Activated T-helper 1 cell treated with Interleukin-2 at 50 U/mL for 16 hours (primary cell): ENCODE measurements around the gene LRP3.
A peak's percentile ranks its signal among the peaks of the same experiment; 100 is the strongest.
"Not testable (repeated sequence)": the region's sequence is repeated elsewhere in the genome, so short reads cannot be mapped to it uniquely, and the experiment has no call there.

ENCODE experiments used
- DNase-seq: peaks from one replicate; pipeline ENCODE4 v3.0.0-alpha.2; 2020; ENCODE audit warnings: low read depth

The LRP3 gene

DNA sequence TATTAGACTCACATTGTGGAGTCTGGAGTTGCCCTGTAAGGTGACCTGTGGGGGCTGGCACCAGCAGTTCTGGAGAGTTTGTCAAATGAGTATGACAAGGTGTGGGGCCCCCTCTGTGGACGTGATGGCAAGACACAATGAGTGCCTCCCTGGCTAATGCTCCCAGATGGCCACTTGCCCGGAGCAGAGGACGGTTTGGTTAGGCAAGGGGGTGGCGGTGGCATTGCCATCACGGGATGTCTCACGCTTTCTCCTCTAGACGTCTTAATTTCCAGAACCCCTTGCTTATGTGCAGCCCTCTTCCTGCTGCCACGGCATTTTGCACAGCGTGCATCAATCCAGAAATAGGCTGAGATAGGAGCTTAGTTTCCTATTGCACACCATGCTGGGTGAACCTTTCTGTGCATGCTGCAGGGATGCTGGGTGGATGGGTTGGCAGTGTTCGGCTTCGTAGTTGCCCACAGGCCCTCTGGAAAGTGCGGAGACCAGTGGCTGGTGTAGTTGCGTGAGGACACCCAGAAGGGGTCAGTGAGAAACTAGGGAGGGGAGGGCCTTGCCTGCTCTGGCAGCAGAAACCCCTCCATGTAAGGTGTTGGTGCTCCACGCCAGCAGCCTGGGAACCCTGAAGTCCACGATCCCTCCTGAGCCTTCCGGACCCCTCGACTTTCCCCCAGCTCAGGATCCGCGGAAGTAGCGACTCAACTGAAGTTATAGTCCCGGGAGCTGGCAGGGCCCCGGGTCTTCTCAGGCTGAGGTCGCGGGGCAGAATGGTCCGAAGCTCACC, 18.1 kb upstream of the LRP3 start:
- DNase-seq = peak; percentile 11

DNA sequence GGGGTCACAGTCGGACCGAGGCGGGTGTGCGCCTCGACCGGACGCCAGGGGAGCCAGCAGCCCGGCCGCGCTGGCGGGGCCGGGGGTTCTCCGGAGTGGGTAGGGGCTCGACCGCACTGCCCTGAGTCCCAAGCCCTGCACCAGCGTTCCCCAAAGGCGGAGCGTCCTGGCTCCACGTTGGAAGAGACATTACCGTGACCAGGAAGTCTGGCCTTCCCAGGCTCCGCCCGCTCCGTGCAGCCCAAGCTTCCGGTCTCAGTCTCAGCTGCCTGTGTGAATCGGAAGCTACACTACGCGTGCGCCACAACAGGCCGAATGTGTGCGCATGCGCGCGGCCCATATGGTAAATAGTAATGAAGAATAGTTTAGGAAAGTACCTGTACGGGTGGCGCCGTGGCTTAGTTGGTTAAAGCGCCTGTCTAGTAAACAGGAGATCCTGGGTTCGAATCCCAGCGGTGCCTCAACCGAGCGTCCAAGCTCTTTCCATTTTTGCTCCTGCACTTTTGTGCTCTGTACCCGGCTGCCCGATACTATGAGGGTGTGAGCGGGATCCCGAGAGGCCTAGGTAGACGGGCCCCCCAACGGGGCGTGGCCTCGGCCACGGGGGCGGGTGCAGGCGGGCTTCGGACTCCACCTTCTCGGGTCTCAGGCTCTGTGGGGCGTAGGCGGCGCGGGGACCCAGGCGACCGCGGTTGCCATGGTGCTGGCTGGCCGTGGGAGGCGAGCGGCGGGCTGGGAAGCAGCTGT, 17.3 kb upstream of the LRP3 start:
- DNase-seq = peak; percentile 93

DNA sequence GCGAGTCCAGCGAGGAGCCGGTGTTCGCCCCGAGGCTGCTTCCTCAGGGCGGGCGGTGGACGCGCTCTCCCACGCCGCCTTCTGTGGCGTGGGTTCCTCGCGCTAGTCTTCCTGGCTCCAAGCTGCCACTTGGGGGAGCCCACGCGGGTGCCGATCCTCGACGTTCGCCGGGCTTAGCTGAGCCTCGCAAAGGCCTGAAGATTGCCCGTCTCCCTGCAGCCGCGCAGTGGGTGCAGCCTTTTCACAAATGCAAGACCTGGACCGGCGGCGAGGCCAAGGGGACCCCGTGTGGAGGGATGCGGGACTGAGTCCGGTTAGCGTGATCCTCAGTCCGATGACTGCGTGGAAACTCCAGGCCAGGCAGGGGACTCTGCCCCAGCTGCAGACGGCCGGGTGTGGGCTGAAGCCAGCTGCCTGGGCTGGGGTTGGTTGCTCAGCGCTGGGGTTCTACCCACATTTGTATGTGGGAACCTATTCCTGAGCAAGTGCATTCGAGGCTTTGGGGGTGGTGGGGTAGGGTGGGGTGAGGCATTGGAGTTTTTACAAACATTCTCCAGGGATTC, 16.6 kb upstream of the LRP3 start:
- peak; percentile 72 for DNase-seq

- no peak for DNase-seq
Observed at GRCh38 chr19:33186431-33187182, 7.5 kb upstream of the LRP3 start.

DNA sequence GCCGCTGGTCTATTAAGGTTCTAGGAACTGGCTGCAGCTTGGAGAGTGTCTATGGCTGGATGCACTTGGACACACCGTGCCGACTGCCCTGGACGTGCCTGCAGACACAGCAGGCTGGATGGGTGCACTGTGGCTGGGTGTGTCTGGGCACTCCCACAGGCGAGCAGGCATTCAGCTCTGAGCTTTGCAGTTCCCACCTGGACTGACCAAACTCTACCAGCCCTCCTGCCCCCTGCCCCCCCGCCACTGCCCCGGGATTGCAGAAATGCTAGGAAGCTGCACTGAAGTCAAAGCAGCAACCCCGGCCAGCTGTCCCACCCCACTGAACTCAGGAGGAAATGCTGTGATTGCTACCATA, 7.0 kb upstream of the LRP3 start:
- DNase-seq = no peak

DNA sequence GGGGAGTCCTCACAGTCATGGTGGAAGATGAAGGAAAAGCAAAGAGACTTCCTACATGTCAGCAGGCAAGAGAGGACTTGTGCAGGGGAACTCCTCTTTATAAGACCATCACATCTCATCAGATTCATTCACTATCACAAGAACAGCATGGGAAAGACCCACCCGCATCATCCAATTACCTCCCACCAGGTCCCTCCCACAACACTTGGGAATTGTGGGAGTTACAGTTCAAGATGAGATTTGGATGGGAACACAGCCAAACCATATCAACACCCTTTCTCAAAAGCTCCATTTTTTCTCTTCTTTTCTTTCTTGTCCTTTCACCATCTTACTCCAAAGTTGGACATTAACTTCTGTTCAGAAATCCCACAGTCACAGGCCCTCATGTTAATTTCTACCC, 4.7 kb upstream of the LRP3 start:
- no peak for DNase-seq

- DNase-seq = not testable (repeated sequence)
Observed at GRCh38 chr19:33191092-33191491, 3.0 kb upstream of the LRP3 start.

- no peak for DNase-seq
Observed at GRCh38 chr19:33191501-33191900, 2.6 kb upstream of the LRP3 start.

DNA sequence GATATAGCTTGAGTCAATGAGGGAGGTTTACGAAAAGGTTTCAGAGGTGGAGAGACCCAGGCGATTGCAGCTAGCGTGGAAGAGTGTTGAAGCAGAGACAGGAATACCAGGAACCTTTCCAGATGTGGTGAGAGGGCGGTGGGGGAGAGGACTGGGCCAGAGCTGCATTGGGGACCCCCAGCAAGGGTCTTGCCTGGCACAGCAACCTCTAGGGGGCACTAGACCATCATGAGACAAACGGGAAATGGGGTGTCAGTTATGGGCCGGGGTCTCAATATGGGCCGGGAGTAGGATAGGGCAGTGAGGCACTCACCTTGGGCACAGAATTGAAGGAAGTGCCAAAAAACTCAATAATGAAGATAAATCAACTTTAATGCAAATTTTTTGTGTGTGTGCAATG, 2.1 kb upstream of the LRP3 start:
- no peak for DNase-seq

DNA sequence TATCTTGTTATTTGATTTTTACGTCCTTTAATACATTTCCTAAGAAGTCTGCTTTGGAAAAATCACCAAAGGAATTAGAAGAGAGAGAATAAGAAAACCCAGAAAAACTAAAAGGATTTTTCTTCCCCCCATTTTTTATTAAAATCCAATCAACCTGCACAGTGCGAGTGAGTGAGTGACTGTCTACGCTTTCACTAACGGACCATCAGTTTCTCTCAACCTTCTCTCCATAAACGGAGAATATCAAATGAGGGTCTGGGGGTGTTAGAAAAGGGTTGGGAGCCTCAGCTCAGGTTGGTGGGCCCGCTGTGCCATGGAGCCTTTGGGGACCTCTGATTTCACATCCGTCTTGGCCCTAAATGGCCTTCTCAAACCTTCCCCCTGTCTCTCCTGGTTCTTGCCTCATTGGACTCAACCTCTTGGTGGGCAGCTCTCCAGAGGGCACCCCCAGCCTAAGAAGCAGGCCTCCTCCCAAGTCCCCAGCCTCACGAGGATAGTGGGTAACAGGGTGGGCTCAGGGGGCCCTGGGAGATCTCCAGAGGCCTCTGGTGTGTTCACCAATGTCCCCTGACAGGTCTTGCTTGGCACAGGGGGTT, 763 bp upstream of the LRP3 start:
- DNase-seq = no peak

- DNase-seq = no peak
Observed at GRCh38 chr19:33194532-33194885, 379 bp downstream of the LRP3 start.

DNA sequence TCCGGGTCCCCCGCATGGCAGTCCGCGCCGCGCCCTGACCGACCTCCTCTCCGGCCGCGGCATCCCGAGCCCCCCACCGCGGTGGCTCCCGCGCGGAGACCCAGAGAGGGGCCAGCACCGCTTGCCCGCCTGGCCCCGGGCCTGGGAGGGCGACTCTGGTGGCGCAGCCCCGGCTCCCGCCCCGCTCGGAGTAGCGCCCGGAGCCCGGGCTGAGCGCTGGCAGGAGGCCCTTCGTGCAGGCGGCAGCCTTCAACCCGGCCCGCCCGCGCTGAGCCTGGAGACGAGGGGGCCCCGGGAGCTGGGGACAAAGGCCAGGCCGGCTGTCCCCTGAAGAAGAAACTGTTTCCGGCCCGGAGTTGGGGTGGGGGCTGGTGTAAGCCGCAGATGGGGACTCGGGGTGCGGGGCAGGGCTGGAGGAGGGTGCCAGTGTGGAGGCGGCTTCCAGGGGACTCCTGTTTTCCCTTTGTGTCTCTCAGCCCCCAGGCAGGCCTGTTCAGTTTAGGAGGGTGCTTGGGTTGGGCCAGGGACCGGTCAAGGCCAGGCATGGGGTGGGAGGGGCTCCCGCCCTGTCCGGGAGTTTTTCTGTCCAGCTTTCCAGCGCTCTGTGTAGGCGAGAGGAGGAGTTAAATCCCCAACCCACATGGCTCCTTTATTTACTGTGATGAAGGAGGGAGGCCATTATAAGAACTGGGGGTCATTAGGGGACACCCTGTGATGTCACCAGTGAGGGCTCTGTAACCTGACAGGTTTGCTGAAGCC, 935 bp downstream of the LRP3 start:
- DNase-seq = no peak

DNA sequence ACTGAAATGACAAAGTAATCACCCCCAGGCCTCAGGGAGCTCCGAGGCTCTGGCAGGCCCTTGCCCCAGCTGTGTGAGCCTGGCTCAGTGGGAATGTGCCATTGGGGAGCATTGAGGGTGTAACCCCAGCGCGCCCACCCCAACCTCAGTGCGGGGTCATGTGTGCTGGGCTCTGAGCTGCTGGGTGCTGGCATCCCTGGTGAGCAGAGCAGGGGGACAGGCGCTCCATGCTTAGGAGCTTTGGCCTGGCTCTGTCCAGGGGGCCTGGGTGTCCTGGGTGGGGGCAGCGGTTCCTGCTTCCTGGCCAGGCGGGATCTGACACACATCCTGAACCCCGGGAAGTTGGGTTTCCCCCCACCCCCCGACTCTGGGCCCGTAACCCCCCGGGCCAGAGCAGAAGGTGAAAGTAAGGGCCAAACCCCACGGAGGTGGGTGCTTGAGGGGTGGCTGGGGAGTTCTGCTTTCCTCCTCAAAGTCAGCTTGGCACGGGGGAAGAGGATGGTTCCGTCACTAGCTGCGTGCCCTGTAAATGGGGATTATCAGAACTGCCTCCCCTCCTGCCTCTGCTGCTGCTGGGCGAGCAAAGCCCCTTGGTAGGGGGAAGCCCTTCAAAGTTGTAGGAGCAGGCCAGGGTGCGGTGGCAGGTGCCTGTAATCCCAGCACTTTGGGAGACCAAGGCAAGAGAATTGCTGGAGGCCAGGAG, 1.7 kb downstream of the LRP3 start:
- no peak for DNase-seq

DNA sequence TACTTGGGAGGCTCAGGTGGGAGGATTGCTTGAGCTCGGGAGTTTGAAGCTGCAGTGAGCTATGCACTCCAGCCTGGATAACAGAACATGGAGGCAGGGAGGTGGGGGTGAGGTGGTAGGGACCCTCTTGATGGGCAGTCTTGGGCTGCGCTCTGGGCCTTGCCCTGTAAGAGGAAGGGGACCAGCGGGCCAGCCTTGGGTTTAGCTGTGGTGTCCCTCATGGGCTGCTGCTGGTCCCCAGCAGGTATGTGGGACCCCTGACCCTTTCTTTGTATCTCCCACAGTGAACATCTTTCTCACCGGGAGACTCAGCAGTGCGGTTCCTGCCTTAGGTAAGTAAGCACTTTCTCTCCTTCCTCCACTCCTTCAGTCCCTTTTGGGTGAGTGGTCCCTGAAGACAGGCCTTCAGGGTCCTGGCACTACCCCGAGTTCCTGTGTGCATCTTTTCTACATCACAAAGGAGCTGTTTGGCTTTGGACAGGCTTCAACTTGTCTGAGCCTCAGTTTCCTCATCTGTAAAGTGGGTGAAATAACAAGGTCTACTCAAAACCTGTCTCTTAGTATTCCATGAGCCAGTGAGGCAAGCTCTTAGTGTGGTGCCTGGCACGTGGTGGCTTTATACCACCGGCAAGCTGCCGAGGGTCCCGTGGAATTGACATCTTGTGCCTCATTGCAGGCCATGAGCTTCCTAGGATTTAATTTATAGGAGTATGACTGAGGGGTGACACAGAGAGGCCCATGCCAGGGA, 2.5 kb downstream of the LRP3 start:
- DNase-seq = no peak

- DNase-seq = no peak
Observed at GRCh38 chr19:33197591-33198000, 3.5 kb downstream of the LRP3 start.

DNA sequence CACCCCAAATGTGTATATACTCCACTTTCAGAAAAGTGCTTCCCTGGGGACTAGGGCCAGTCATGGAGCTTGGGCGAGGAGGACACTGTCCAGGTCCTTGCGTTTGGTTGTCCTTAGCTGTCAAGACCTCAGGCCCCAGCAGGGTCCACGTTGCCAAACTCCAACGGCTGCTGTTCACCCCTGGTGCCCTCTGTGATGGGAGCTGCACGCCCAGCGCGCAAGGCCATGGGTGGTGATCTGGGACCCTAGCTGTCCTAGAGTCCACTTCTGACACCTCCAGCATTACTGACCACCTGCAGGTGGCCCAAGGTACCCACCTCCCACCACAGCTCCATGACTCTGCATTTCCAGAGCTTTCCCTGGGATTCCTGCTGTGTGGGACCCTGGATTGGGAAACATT, 4.0 kb downstream of the LRP3 start:
- no peak for DNase-seq

GRCh38 chr19:33199441-33200265, 5.5 kb downstream of the LRP3 start:
- no peak for DNase-seq

DNA sequence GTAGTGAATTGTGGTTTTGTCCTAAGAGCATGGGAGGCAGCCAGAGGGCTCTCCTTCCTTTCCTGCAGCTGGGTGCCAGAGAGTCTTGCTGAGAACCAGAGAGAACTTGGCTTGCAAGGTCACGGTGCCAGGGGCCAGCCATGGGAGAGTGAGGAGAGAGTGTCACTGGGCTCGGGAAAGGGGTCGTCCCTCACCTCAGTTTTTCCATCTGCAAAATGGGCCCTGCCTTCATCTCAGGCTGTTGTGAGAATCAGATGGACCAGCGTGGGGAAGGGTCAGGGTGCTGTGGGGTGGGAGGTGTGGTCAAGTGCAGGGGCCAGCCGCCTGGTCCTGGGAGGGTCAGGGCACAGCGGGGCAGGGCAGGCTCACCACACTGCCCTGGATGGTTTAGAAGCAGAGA, 7.3 kb downstream of the LRP3 start:
- DNase-seq = no peak

- no peak for DNase-seq
Observed at GRCh38 chr19:33201886-33202545, 7.9 kb downstream of the LRP3 start.
